GM23248 (cell line): ENCODE measurements around the gene EXOG. TPM values are rescaled to one million over a fixed set of nuclear protein-coding genes. Genes with fewer than 3 reads are reported as not detected.

Experiments used
- DNase-seq: peaks from one replicate; pipeline ENCODE4 v3.0.0-alpha.2; 2015
- H2AFZ ChIP-seq: fragments of 200-600 bp; sonication (generic); 2 replicates; pipeline ENCODE4 v1.6.1; 2016; ENCODE audit warnings: antibody characterized with exemption
- H3F3A ChIP-seq: fragments of 200-600 bp; sonication (generic); 2 replicates; pipeline ENCODE4 v1.6.1; 2016; ENCODE audit warnings: mild to moderate bottlenecking, antibody characterized with exemption, mixed run types; ENCODE audit not compliant: insufficient read depth
- H3K27ac ChIP-seq: fragments of 200-600 bp; sonication (generic); 2 replicates; pipeline ENCODE4 v1.5.1; 2016; ENCODE audit warnings: mild to moderate bottlenecking
- H3K27me3 ChIP-seq: fragments of 200-600 bp; sonication (generic); replicated peaks from 2 replicates; pipeline ENCODE4 v1.6.1; 2016; ENCODE audit warnings: mild to moderate bottlenecking; ENCODE audit not compliant: insufficient read depth
- H3K36me3 ChIP-seq: fragments of 200-600 bp; sonication (generic); 2 replicates; pipeline ENCODE4 v1.6.1; 2016; ENCODE audit warnings: low read depth, mild to moderate bottlenecking
- H3K4me1 ChIP-seq: fragments of 200-600 bp; sonication (generic); 2 replicates; pipeline ENCODE4 v1.6.1; 2016; ENCODE audit warnings: mild to moderate bottlenecking; ENCODE audit not compliant: insufficient read depth
- H3K4me2 ChIP-seq: fragments of 200-600 bp; sonication (generic); one replicate; pipeline ENCODE4 v1.6.1; 2016; ENCODE audit warnings: mild to moderate bottlenecking; ENCODE audit not compliant: unreplicated experiment
- H3K4me3 ChIP-seq: fragments of 200-600 bp; sonication (generic); 2 replicates; pipeline ENCODE4 v1.5.1; 2016; ENCODE audit warnings: mild to moderate bottlenecking
- H3K79me2 ChIP-seq: fragments of 200-600 bp; sonication (generic); 2 replicates; pipeline ENCODE4 v1.6.1; 2016; ENCODE audit warnings: mild to moderate bottlenecking; ENCODE audit not compliant: insufficient read depth
- H3K9ac ChIP-seq: fragments of 200-600 bp; sonication (generic); 2 replicates; pipeline ENCODE4 v1.6.1; 2016; ENCODE audit warnings: mild to moderate bottlenecking
- H3K9me2 ChIP-seq: fragments of 200-600 bp; sonication (generic); 2 replicates; pipeline ENCODE4 v1.6.1; 2016; ENCODE audit warnings: mixed run types, mild to moderate bottlenecking, moderate library complexity; ENCODE audit not compliant: insufficient read depth
- H3K9me3 ChIP-seq: fragments of 200-600 bp; sonication (generic); one replicate; pipeline ENCODE4 v1.6.1; 2017; ENCODE audit warnings: low read depth
- H4K20me1 ChIP-seq: fragments of 200-600 bp; sonication (generic); 2 replicates; pipeline ENCODE4 v1.6.0; 2016; ENCODE audit not compliant: insufficient read depth
- EZH2 ChIP-seq: fragments of 200-600 bp; sonication (generic); IDR thresholded peaks from 2 replicates; pipeline ENCODE4 v1.6.1; 2018; ENCODE audit warnings: antibody characterized with exemption, mild to moderate bottlenecking; ENCODE audit not compliant: insufficient read depth, poor library complexity, severe bottlenecking
- EZH2phosphoT487 ChIP-seq: fragments of 200-600 bp; sonication (generic); IDR thresholded peaks from 2 replicates; pipeline ENCODE4 v1.6.1; 2018; ENCODE audit warnings: antibody characterized with exemption, moderate library complexity, mild to moderate bottlenecking, low read depth; ENCODE audit not compliant: insufficient read depth
- WGBS, 2 experiments: methylation state at CpG; one replicate each; pipeline ENCODE4 v1.1.6; 2015 to 2017; ENCODE audit warnings: low lambda C conversion rate in 2 of 2, low coverage in 1 of 2; ENCODE audit errors: missing lambda C conversion rate in 2 of 2; 5-methylcytosine and 5-hydroxymethylcytosine counted together
- in situ Hi-C: fragments of 300-500 bp; cut with MboI; formaldehyde crosslinking; loops from 2 replicates; pipeline ENCODE4 v1.15.0; 2020
- polyA plus RNA-seq: library from polyadenylated mRNA; unstranded; fragments of >200 nt; fragmentation: Nextera tagmentation; extraction: Ambion mirVana; gene quantifications from 2 replicates; pipeline ENCODE4 v1.2.1, GENCODE V29; 2016
- total RNA-seq: library from RNA; depleted of rRNA; stranded (reverse); fragments of >200 nt; shearing (Covaris generic); gene quantifications from 2 replicates; pipeline ENCODE4 v1.2.3, GENCODE V29; 2014

Gene EXOG
- total and polyA plus RNA-seq, 2 experiments from 2014 or later = 6.4 to 8.2 TPM

GRCh38 chr3:38552364-38552763 is 56.2 kb downstream of the EXOG start:
- H3K79me2 ChIP-seq = no peaks in the 10 kb centered on the region
- no peak overlapping the region for H3K27ac ChIP-seq
- H3K9ac ChIP-seq = no peak overlapping the region
- no peak overlapping the region for H3K4me2 ChIP-seq
- TF ChIP-seq EZH2phosphoT487 (no peak), EZH2 (no peak)
- H3F3A ChIP-seq = no peaks in the 10 kb centered on the region
- WGBS, 2 experiments = 59 to 62% methylated on average over 6 of the region's 6 CpGs
- DNase-seq = no peak
- no peak overlapping the region for H2AFZ ChIP-seq
- no peaks in the 10 kb centered on the region for H3K36me3 ChIP-seq
- in situ Hi-C loops = no loop called here
- no peaks in the 10 kb centered on the region for H3K9me3 ChIP-seq
- no peaks in the 10 kb centered on the region for H4K20me1 ChIP-seq
- no peaks in the 10 kb centered on the region for H3K4me1 ChIP-seq
- H3K27me3 ChIP-seq = 0 out of 2 replicates have a peak, but pooled peaks cover 6% of the 10 kb centered on the region
- no peaks in the 10 kb centered on the region for H3K9me2 ChIP-seq
- H3K4me3 ChIP-seq = no peak overlapping the region

DNA sequence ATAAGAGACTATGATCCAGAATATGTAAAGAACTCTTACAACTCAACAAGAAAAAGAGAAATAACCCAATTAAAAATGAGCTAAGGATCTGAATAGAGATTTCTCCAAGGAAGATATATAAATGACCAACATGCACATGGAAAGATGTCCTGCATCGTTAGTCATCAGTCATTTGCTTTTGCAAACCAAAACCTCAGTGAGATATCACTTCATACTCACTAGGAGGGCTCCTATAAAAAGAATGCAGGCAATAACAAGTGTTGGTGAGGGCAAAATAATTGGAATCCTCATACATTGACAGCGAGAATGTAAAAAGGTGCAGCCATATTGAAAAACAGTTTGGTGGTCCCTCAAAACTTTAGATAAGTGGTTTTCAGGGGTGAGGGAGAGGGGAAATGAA is 56.9 kb downstream of the EXOG start:
- H3K4me1 ChIP-seq = no peaks in the 10 kb centered on the region
- H3K9ac ChIP-seq = no peak overlapping the region
- H3K9me2 ChIP-seq = no peaks in the 10 kb centered on the region
- H3K4me3 ChIP-seq = no peak overlapping the region
- no peak overlapping the region for H3K27ac ChIP-seq
- H3K9me3 ChIP-seq = no peaks in the 10 kb centered on the region
- no peak for DNase-seq
- no peaks in the 10 kb centered on the region for H4K20me1 ChIP-seq
- H3K79me2 ChIP-seq = no peaks in the 10 kb centered on the region
- no peak overlapping the region for H3K4me2 ChIP-seq
- no peak overlapping the region for H2AFZ ChIP-seq
- in situ Hi-C loops = no loop called here
- H3K36me3 ChIP-seq = no peaks in the 10 kb centered on the region
- H3F3A ChIP-seq = no peaks in the 10 kb centered on the region
- no peak for TF ChIP-seq EZH2phosphoT487
- TF ChIP-seq EZH2 = no peak
- 53 to 58% methylated on average over 2 of the region's 2 CpGs for WGBS, 2 experiments
- H3K27me3 ChIP-seq = 0 out of 2 replicates have a peak, but pooled peaks cover 6% of the 10 kb centered on the region

DNA sequence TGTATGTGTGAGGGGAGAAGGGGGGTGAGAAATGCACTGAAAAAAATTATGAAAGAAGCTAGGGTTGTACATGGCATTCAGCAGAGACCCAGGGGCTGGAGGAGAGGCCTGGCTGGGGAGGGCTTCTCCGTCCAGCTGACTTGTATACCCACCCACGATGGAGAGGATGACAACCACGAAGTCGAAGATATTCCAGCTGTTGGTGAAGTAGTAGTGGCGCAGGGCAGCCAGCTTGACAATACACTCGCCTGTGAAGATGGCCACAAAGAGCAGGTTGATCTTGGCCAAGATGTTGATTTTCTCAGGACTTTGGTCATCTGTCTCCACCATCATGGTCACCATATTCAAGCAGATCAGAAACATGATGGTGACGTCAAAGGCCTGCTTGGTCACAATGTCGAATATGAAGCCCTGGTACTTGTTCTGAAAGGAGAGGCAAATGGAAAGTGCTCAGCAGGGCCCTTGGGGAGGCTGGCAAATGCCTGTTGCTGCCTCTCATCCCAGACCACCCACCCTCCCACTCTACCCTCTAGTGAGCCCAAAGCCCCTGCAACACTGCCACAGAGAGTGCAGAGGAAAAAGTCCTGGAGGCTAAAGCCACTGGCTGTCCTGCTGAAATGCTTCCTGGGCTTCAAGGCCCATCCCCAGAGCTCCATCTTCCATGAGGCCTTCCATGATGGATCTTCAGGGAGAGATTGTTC is 58.1 kb downstream of the EXOG start:
- H3K4me3 ChIP-seq = no peak overlapping the region
- no peaks in the 10 kb centered on the region for H3K4me1 ChIP-seq
- no peaks in the 10 kb centered on the region for H3K9me2 ChIP-seq
- 41 to 43% methylated on average over 8 of the region's 8 CpGs for WGBS, 2 experiments
- H3K4me2 ChIP-seq = no peak overlapping the region
- no peaks in the 10 kb centered on the region for H3K36me3 ChIP-seq
- in situ Hi-C loops = no loop called here
- no peaks in the 10 kb centered on the region for H4K20me1 ChIP-seq
- no peaks in the 10 kb centered on the region for H3K79me2 ChIP-seq
- no peak overlapping the region for H3K9ac ChIP-seq
- H3F3A ChIP-seq = no peaks in the 10 kb centered on the region
- no peak overlapping the region for H3K27ac ChIP-seq
- no peak for DNase-seq
- H3K9me3 ChIP-seq = no peaks in the 10 kb centered on the region
- H2AFZ ChIP-seq = no peak overlapping the region
- TF ChIP-seq EZH2 = no peak
- TF ChIP-seq EZH2phosphoT487 = no peak
- peaks cover 10% of the 10 kb centered on the region; the same call in 1 of the 2 replicates for H3K27me3 ChIP-seq

DNA sequence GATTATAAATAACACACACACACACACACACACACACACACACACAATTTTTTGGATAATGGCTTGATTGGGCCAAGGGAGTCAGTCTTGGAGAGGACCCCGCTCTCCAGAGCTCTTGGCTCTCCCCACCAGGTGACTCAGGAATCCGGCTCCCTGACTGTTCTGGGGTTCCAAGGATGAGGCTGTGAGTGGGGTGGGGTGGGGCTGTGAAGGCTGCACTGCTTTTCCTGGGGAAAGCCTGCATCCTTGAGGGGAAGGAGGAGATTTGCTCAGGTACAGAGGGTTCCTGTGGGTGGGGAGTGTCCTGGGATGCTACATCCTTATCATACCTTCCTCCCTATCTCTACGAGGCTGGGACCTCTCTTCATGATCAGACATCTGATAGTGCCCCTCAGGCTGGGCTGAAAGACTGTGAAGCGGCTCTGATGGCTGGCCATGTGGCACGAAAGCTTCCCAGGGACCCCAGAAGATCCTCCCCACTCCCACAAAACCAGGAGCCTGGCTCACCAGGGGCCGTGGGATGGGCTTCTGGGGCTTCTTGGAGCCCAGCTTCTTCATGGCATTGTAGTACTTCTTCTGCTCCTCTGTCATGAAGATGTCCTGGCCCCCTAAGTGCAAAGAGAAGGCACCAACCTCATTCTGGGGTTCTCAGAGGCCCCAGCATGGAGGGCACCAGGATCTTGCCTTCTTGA is 59.2 kb downstream of the EXOG start:
- H3K9ac ChIP-seq = no peak overlapping the region
- H3F3A ChIP-seq = no peaks in the 10 kb centered on the region
- H3K9me3 ChIP-seq = no peaks in the 10 kb centered on the region
- no peaks in the 10 kb centered on the region for H3K9me2 ChIP-seq
- DNase-seq = no peak
- no peak for TF ChIP-seq EZH2phosphoT487
- TF ChIP-seq EZH2 = no peak
- no peaks in the 10 kb centered on the region for H3K4me1 ChIP-seq
- peaks cover 10% of the 10 kb centered on the region; the same call in 1 of the 2 replicates for H3K27me3 ChIP-seq
- 30 to 38% methylated on average over 6 of the region's 6 CpGs for WGBS, 2 experiments
- no peak overlapping the region for H3K27ac ChIP-seq
- in situ Hi-C loops = no loop called here
- H3K36me3 ChIP-seq = no peaks in the 10 kb centered on the region
- H3K79me2 ChIP-seq = no peaks in the 10 kb centered on the region
- no peaks in the 10 kb centered on the region for H4K20me1 ChIP-seq
- H2AFZ ChIP-seq = no peak overlapping the region
- no peak overlapping the region for H3K4me3 ChIP-seq
- no peak overlapping the region for H3K4me2 ChIP-seq
